GM06990 (cell line): ENCODE results near the gene ERC1.

Experiments used
- DNase-seq: peaks from one replicate; pipeline ENCODE4 v3.0.0-alpha.2; 2011; ENCODE audit not compliant: insufficient read length; ENCODE audit errors: extremely low read depth
- H3K27me3 ChIP-seq: replicated peaks from 2 replicates; pipeline ENCODE4 v1.6.0; 2011; ENCODE audit warnings: low read length; ENCODE audit not compliant: control insufficient read depth, insufficient read depth
- H3K36me3 ChIP-seq: 2 replicates; pipeline ENCODE4 v1.5.1; 2011; ENCODE audit warnings: low read length; ENCODE audit not compliant: control insufficient read depth, insufficient read depth
- H3K4me3 ChIP-seq: replicated peaks from 2 replicates; pipeline ENCODE4 v1.5.1; 2011; ENCODE audit warnings: low read depth, mild to moderate bottlenecking, control low read depth, low read length
- CTCF ChIP-seq: IDR thresholded peaks from 2 replicates; pipeline ENCODE4 v1.5.1; 2011; ENCODE audit warnings: low read length, control low read depth, mild to moderate bottlenecking, inconsistent platforms; ENCODE audit not compliant: insufficient read depth, poor library complexity, severe bottlenecking

ERC1 gene

GRCh38 chr12:1377681-1378080 lies 386.7 kb downstream of the ERC1 start:
- no peaks in the 10 kb centered on the region for H3K36me3 ChIP-seq
- no peak for DNase-seq

GRCh38 chr12:1380171-1380851 lies 389.3 kb downstream of the ERC1 start:
- H3K36me3 ChIP-seq = no peaks in the 10 kb centered on the region
- no peak overlapping the region for H3K4me3 ChIP-seq
- TF ChIP-seq CTCF = no peak
- H3K27me3 ChIP-seq = no peaks in the 10 kb centered on the region
- no peak for DNase-seq

More at GRCh38 chr12:1377681-1378080, 386.7 kb downstream of the ERC1 start:
- no peak for TF ChIP-seq CTCF
- Histone ChIP-seq H3K4me3 (no peak overlapping the region), H3K27me3 (no peaks in the 10 kb centered on the region)

- DNase-seq = no peak
- no peak overlapping the region for H3K4me3 ChIP-seq
- H3K36me3 ChIP-seq = no peaks in the 10 kb centered on the region
- H3K27me3 ChIP-seq = no peaks in the 10 kb centered on the region
- no peak for TF ChIP-seq CTCF
Observed at GRCh38 chr12:1382151-1382550, 391.1 kb downstream of the ERC1 start.

- H3K27me3 ChIP-seq = no peaks in the 10 kb centered on the region
- no peak for DNase-seq
- H3K36me3 ChIP-seq = no peaks in the 10 kb centered on the region
- no peak overlapping the region for H3K4me3 ChIP-seq
- TF ChIP-seq CTCF = no peak
Observed at GRCh38 chr12:1382826-1383225, 391.8 kb downstream of the ERC1 start.

- H3K27me3 ChIP-seq = no peaks in the 10 kb centered on the region
- TF ChIP-seq CTCF = no peak
Observed at GRCh38 chr12:1383758-1384157, 392.7 kb downstream of the ERC1 start.

GRCh38 chr12:1384910-1385309 lies 393.9 kb downstream of the ERC1 start:
- no peak for DNase-seq
- Histone ChIP-seq H3K36me3 (no peaks in the 10 kb centered on the region), H3K27me3 (no peaks in the 10 kb centered on the region), H3K4me3 (no peak overlapping the region)
- TF ChIP-seq CTCF = no peak

More at GRCh38 chr12:1383758-1384157, 392.7 kb downstream of the ERC1 start:
- no peaks in the 10 kb centered on the region for H3K36me3 ChIP-seq
- no peak overlapping the region for H3K4me3 ChIP-seq
- no peak for DNase-seq
